NCI-H2171 treated with DMSO at 0.1 percent for 48 hours (cell line): ENCODE data around the gene RPS6KL1.
A peak's percentile ranks its signal among the peaks of the same experiment; 100 is the strongest.

Experiments used
- DNase-seq: peaks from one replicate; lab custom pipeline; 2025; lab: John Stamatoyannopoulos, UW

Gene RPS6KL1

DNA sequence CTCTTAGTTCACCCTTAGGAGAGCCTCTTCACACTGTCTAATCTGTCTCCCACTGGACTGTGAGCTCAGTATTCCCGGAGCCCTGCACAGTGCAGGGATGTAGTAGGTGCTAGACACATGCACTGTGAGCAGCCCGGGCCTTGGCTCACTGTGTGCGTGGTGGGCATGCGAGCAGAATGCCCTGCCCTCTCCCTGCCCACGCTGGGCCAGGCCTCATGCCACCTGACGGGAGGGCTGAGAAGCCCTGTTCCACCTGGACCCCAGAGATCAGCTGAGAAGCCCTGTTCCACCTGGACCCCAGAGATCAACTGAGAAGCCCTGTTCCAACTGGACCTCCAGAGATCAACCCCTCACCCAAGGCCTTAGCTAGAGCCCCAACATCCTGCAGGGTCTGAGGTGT lies 10.9 kb downstream of the RPS6KL1 start:
- no peak for DNase-seq

DNA sequence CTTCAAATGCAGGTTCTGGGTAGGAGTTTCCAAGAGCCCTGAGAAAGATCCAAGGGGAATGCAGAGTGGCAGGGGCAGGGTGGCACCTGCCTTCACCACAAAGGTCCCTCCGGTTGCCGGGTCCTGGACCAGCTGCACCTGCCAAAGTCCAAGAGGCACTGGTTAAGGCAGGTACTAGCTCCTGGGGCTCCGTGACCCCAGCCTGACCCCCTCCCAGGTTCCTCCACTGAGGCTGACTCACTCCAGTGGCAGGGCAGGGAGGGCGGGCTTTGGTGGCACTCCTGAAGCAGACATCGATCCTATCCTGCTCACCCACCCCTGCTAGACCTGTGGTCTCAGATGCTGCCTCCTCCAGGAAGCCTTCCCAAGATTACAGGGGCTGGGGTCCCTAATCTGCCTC lies 11.4 kb downstream of the RPS6KL1 start:
- no peak for DNase-seq

GRCh38 chr14:74911221-74911620 lies 11.8 kb downstream of the RPS6KL1 start:
- DNase-seq: no peak

GRCh38 chr14:74910556-74910955 lies 12.5 kb downstream of the RPS6KL1 start:
- DNase-seq: no peak

DNA sequence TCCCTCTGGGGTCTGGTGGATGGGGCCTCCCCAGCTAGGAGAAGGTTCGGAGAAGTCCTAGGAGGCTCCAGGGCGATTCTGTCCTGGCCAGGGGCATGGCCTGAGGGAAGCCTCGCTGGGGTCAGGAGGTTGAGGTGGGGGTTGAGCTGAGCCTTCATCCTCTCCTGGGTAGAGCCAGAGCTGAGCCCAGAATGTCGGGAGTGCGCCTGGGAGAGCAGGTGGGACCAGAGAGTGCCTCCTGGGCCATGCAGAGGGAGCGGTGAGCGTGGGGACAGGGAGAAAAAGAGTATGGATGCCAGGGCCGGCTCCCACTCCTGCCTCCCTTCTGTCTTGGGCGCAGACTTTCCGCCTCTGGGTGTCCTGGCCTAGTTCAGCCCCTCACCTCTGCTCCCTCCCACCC lies 13.1 kb downstream of the RPS6KL1 start:
- no peak for DNase-seq

- DNase-seq: no peak
Measured at GRCh38 chr14:74909501-74909900, 13.6 kb downstream of the RPS6KL1 start.

GRCh38 chr14:74908861-74909341 lies 14.2 kb downstream of the RPS6KL1 start:
- no peak for DNase-seq

DNA sequence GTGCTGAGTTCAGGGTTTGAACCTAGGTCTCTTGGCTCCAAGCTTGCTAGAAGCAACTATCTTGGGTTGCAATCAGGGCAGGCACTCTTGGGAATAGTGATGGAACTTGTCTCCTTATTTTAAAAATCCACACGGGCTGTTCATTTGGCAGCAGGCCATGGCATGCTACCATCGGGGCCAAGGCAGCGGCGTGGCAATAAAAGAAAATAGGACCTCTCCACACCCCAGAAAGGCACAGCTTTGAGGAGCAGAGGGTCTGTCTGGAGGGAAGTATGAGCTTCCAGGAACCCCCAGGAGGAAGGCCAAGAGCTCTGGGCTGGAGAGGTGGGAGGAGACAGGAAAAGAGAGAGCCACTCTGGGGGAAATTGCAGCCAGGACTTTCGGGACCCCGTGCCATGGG lies 15.3 kb downstream of the RPS6KL1 start:
- peak; percentile 74 for DNase-seq

GRCh38 chr14:74906925-74907521 lies 16.0 kb downstream of the RPS6KL1 start:
- DNase-seq: no peak

- DNase-seq: peak; percentile 44
Measured at GRCh38 chr14:74905595-74906142, 17.4 kb downstream of the RPS6KL1 start.

GRCh38 chr14:74904635-74905503 lies 18.2 kb downstream of the RPS6KL1 start:
- DNase-seq: no peak

- no peak for DNase-seq
Measured at GRCh38 chr14:74902941-74903705, 19.9 kb downstream of the RPS6KL1 start.

DNA sequence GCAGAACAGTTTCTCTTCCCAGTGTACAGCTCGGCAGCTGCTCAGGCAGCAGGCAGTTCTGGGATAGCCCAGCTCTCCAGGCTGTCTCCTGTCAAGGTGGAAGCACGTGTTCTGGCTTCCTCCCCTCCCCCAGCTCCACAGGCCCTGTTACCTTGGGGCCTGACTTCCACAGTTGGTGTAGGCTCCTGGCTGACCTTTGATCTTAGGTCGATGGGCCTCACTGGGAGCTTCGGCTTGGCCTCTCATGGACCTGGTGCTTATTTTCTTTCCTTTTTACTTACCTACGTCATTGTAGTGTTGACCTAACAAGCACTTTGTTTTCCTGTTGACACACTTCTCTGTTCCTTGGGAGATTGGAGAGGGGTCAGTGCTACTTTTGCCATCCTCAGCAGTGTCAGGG lies 24.4 kb downstream of the RPS6KL1 start:
- no peak for DNase-seq

DNA sequence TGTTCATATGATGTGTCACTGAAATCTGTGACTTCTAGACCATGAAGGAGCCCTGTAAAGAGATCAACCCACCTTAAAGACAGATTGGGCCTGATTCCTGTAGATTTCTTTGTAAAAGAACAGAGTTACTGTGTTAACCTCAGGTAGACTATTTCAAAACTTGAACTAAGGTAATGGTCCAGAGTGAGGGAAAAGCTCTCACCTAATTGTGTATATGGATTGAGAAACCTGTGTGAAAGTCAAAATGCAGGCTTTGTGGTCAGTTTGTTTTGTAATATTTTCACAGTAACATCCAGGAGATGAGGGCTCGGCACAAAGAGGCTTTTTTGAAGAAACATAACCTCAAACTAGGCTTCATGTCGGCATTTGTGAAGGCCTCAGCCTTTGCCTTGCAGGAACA lies 25.0 kb downstream of the RPS6KL1 start:
- DNase-seq: no peak

DNA sequence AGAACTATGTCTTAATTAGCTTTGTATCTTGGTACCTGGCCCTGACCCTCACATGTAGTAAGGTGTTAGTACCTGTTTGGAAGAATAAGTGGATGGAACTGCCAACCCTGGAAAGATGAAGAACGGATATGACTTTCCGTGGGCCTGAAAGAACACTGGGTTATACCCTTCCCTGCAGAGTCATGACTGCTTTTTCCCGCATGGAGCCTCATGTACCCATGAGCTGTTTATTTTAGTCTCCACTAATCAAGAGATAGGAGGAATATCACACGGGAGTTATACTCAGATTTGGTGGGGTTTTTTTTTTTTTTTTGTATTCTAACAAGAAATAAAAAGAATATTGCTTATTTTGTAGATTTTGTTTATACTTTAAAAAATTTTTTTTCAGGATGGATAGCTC lies 25.4 kb downstream of the RPS6KL1 start:
- DNase-seq: no peak

GRCh38 chr14:74896400-74896799 lies 26.7 kb downstream of the RPS6KL1 start:
- DNase-seq: no peak

GRCh38 chr14:74893614-74894091 lies 29.4 kb downstream of the RPS6KL1 start:
- DNase-seq: no peak

DNA sequence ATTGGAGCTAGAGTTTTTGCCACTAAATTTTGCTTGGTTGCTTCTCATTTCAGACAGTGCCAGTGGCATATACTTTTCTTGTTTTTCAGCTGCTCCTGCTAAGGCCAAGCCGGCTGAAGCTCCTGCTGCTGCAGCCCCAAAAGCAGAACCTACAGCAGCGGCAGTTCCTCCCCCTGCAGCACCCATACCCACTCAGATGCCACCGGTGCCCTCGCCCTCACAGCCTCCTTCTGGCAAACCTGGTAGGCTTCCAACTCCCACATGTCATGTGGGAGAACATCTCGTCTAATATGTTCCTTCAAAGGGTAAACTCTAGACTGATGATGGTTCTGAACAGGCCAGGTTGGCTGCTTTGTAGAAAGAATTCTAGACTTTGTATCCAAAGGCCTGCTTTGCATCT lies 30.3 kb downstream of the RPS6KL1 start:
- no peak for DNase-seq

- no peak for DNase-seq
Measured at GRCh38 chr14:74891870-74892269, 31.2 kb downstream of the RPS6KL1 start.

DNA sequence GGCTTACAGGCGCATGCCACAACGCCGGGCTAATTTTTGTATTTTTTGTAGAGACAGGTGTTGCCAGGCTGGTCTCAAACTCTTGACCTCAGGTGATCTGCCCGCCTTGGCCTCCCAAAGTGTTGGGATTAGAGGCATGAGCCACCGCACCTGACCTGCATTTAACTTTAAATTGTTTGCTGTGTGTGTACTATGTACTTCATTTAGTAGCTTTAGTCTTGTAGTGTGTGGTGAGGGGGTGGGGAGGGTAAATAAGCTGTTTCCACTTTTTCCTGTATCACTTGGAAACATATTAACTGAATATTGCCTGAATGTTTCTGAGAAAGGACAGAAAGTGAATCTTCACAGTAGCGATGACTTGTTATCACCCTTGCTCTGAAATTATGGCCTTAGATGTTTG lies 32.8 kb downstream of the RPS6KL1 start:
- no peak for DNase-seq

- DNase-seq: no peak
Measured at GRCh38 chr14:74888164-74889158, 34.6 kb downstream of the RPS6KL1 start.
